Thymus (tissue), 11 donors: ENCODE measurements around the gene SKIL. TPM values are rescaled to one million over a fixed set of nuclear protein-coding genes. Genes with fewer than 3 reads are reported as not detected.
"Not testable (repeated sequence)": the region's sequence is repeated elsewhere in the genome, so short reads cannot be mapped to it uniquely, and the experiment has no call there.

ENCODE experiments used
- DNase-seq, 9 donors: peaks; one replicate each; pipeline ENCODE4 v3.0.0-alpha.2; 2013; ENCODE audit warnings: low spot score in 9 of 9, low read depth in 6 of 9, missing footprints in 1 of 9
- H3K27ac ChIP-seq, 2 donors: one replicate each; pipeline ENCODE4 v1.5.1; 2013; ENCODE audit warnings: control low read depth in 1 of 2, low read depth in 1 of 2, low read length in 1 of 2, mild to moderate bottlenecking in 1 of 2, moderate library complexity in 1 of 2
- H3K27me3 ChIP-seq, 2 donors: one replicate each; pipeline ENCODE4 v1.5.1; 2013; ENCODE audit warnings: low read length in 1 of 2; ENCODE audit not compliant: control insufficient read depth in 2 of 2, insufficient read depth in 1 of 2
- H3K36me3 ChIP-seq, 2 donors: one replicate each; pipeline ENCODE4 v1.5.1; 2013; ENCODE audit warnings: low read length in 1 of 2, mild to moderate bottlenecking in 1 of 2, moderate library complexity in 1 of 2; ENCODE audit not compliant: control insufficient read depth in 2 of 2, insufficient read depth in 2 of 2
- H3K4me1 ChIP-seq, 2 donors: one replicate each; pipeline ENCODE4 v1.5.1; 2013; ENCODE audit warnings: low read length in 2 of 2; ENCODE audit not compliant: control insufficient read depth in 2 of 2, insufficient read depth in 2 of 2
- H3K4me3 ChIP-seq, 2 donors: one replicate each; pipeline ENCODE4 v1.5.1; 2013; ENCODE audit warnings: low read length in 2 of 2, control low read depth in 1 of 2, mild to moderate bottlenecking in 1 of 2
- H3K9me3 ChIP-seq, 2 donors: one replicate each; pipeline ENCODE4 v1.5.1; 2013; ENCODE audit warnings: low read length in 1 of 2, mild to moderate bottlenecking in 1 of 2; ENCODE audit not compliant: control insufficient read depth in 2 of 2, insufficient read depth in 1 of 2
- WGBS: extraction: QIAGEN DNeasy Blood & Tissue Kit; methylation state at CpG from one replicate; pipeline ENCODE4 v1.1.7; 2013; 5-methylcytosine and 5-hydroxymethylcytosine counted together
- polyA plus RNA-seq: library from polyadenylated mRNA; stranded (reverse); fragments of 200-250 nt; gene quantifications from one replicate; pipeline ENCODE4 v1.2.3, GENCODE V29; 2013
- total RNA-seq: library from RNA; stranded (reverse); fragments of 120-200 nt; gene quantifications from one replicate; pipeline ENCODE4 v1.2.4, GENCODE V29; 2013
- donor health status: healthy.

The SKIL gene
- total and polyA plus RNA-seq, 2 donors = 23.0 to 30.6 TPM

GRCh38 chr3:170324962-170325361, 32.6 kb upstream of the SKIL start:
- H3K4me1 ChIP-seq = no peaks in the 10 kb centered on the region
- no peaks in the 10 kb centered on the region for H3K36me3 ChIP-seq
- H3K27me3 ChIP-seq = no peaks in the 10 kb centered on the region
- WGBS = 97% methylated on average over 3 of the region's 3 CpGs
- DNase-seq = no peak
- H3K27ac ChIP-seq = no peak overlapping the region
- no peak overlapping the region for H3K4me3 ChIP-seq
- peaks cover 0 to 8% of the 10 kb centered on the region in 2 donors for H3K9me3 ChIP-seq

- Histone ChIP-seq H3K4me1 (no peaks in the 10 kb centered on the region), H3K27me3 (no peaks in the 10 kb centered on the region), H3K4me3 (no peak overlapping the region), H3K36me3 (no peaks in the 10 kb centered on the region), H3K9me3 (peaks cover 0 to 8% of the 10 kb centered on the region in 2 donors), H3K27ac (no peak overlapping the region)
- no peak for DNase-seq
- 98% methylated on average over 24 of the region's 24 CpGs for WGBS
Observed at GRCh38 chr3:170327040-170327808, 30.3 kb upstream of the SKIL start.

- not testable (repeated sequence) for H3K27me3 ChIP-seq, DNase-seq, H3K36me3 ChIP-seq, H3K9me3 ChIP-seq, H3K27ac ChIP-seq, H3K4me1 ChIP-seq, H3K4me3 ChIP-seq
- 98% methylated on average over 7 of the region's 7 CpGs for WGBS
Observed at GRCh38 chr3:170327868-170328548, 29.5 kb upstream of the SKIL start.

GRCh38 chr3:170330366-170330765, 27.1 kb upstream of the SKIL start:
- WGBS = 94% methylated on average over 5 of the region's 5 CpGs
- Histone ChIP-seq H3K27ac (no peak overlapping the region), H3K27me3 (no peaks in the 10 kb centered on the region), H3K4me1 (no peaks in the 10 kb centered on the region), H3K4me3 (no peak overlapping the region), H3K36me3 (no peaks in the 10 kb centered on the region), H3K9me3 (peaks cover 0 to 8% of the 10 kb centered on the region in 2 donors)
- DNase-seq = no peak

GRCh38 chr3:170331143-170331542, 26.4 kb upstream of the SKIL start:
- Histone ChIP-seq H3K36me3 (no peaks in the 10 kb centered on the region), H3K9me3 (peaks cover 0 to 8% of the 10 kb centered on the region in 2 donors), H3K27ac (no peak overlapping the region), H3K4me3 (no peak overlapping the region), H3K4me1 (no peaks in the 10 kb centered on the region), H3K27me3 (no peaks in the 10 kb centered on the region)
- WGBS = 31% methylated on average over 4 of the region's 4 CpGs
- no peak for DNase-seq

- H3K27me3 ChIP-seq = no peaks in the 10 kb centered on the region
- H3K4me1 ChIP-seq = no peaks in the 10 kb centered on the region
- no peak for DNase-seq
- WGBS = 94% methylated on average over 3 of the region's 3 CpGs
- H3K4me3 ChIP-seq = no peak overlapping the region
- H3K27ac ChIP-seq = no peak overlapping the region
- H3K36me3 ChIP-seq = no peaks in the 10 kb centered on the region
- peaks cover 0 to 3% of the 10 kb centered on the region in 2 donors for H3K9me3 ChIP-seq
Observed at GRCh38 chr3:170337420-170337819, 20.1 kb upstream of the SKIL start.

GRCh38 chr3:170338690-170339340, 18.7 kb upstream of the SKIL start:
- Histone ChIP-seq H3K27ac (no peak overlapping the region), H3K27me3 (no peaks in the 10 kb centered on the region), H3K4me1 (no peaks in the 10 kb centered on the region), H3K36me3 (no peaks in the 10 kb centered on the region), H3K4me3 (no peak overlapping the region), H3K9me3 (peaks cover 0 to 3% of the 10 kb centered on the region in 2 donors)
- no peak for DNase-seq
- 87% methylated on average over 1 of the region's 1 CpG for WGBS

- H3K27ac ChIP-seq, H3K4me1 ChIP-seq, H3K36me3 ChIP-seq, H3K9me3 ChIP-seq, H3K27me3 ChIP-seq, DNase-seq, H3K4me3 ChIP-seq: not testable (repeated sequence)
- WGBS = 98% methylated on average over 9 of the region's 9 CpGs
Observed at GRCh38 chr3:170342273-170342672, 15.2 kb upstream of the SKIL start.

- DNase-seq = not testable (repeated sequence)
Observed at GRCh38 chr3:170343859-170344258, 13.7 kb upstream of the SKIL start.

More at GRCh38 chr3:170343859-170344258, 13.7 kb upstream of the SKIL start:
- not testable (repeated sequence) for H3K4me3 ChIP-seq, H3K27me3 ChIP-seq, H3K4me1 ChIP-seq, H3K27ac ChIP-seq, H3K9me3 ChIP-seq, H3K36me3 ChIP-seq
- 95% methylated on average over 6 of the region's 6 CpGs for WGBS
